ENCODE data around the gene WIPF1. TPM values are rescaled to one million over a fixed set of nuclear protein-coding genes. Genes with fewer than 3 reads are reported as not detected.

Gene WIPF1
- total and polyA plus RNA-seq, 7 donors = 9.0 to 51.0 (median 37.8) TPM

DNA sequence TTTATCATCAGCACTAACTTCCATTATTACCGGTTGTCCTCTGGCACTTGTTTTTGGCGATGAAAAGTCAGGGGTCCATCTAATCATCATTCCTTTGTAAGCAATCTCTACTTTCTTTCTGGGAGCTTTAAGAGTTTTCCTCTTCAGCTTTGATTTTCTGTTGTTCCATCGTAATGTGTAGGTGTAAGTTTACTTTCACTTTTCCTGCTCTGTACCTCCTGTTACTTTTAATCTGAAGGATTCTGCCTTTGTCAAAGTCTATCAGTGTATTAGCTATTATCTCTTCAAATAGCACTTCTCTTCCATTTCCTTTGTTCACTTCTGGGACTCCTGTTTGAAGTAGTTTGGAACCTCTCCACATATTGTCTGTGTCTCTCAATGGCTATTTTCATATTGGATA, 85.3 kb downstream of the WIPF1 start:
- intact Hi-C loops (cut with DNase I) = no loop called here
- H3K4me1 ChIP-seq = no peaks in the 10 kb centered on the region
- DNase-seq = no peak
- no peak overlapping the region for H3K4me3 ChIP-seq
- 77 to 84% methylated on average over 3 of the region's 3 CpGs for WGBS, 2 donors
- no peaks in the 10 kb centered on the region for H3K27me3 ChIP-seq
- H3K36me3 ChIP-seq = no peaks in the 10 kb centered on the region
- no peaks in the 10 kb centered on the region for H3K9me3 ChIP-seq
- TF ChIP-seq CTCF (IDR thresholded peaks at IDR 0.05) (no peak), POLR2AphosphoS5 (IDR thresholded peaks at IDR 0.05) (no peak), EP300 (IDR thresholded peaks at IDR 0.05) (no peak)
- H3K27ac ChIP-seq = no peak overlapping the region

DNA sequence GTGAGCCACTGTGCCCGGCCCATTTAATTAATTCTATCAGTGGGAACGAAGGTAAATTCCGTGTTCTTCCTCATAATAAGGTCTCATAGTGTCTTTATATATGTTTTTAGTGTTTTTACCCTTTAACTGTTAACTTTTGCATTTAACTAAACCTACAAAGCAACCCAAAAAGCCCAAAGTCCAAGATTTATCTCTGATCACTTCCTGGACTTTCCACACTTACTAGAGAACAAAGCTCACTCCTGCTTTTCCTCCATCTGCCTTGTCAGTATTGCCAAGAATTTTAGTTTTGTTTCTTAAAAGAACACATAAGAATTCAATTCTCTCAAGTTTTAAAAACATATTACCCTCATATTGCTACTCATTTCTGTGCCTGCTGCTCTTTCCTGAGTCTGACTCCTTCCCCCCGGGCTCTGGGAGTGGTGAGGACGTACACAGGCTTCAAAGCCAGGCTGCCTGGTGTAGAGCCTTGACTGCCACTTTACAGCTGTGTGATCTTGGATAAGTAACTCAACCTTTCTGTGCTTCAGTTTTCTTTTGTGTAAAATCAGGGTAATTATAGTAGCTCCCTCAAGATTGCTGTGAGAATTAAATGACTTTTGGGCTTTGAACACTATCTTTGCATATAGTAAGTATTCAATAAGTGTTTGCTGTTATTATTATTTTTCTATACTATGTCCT, 85.9 kb downstream of the WIPF1 start:
- H3K9me3 ChIP-seq = no peaks in the 10 kb centered on the region
- no peak for TF ChIP-seq POLR2A (IDR thresholded peaks at IDR 0.05)
- no peak for TF ChIP-seq POLR2AphosphoS5 (IDR thresholded peaks at IDR 0.05)
- TF ChIP-seq CTCF (IDR thresholded peaks at IDR 0.05) = no peak
- no peak for TF ChIP-seq EP300 (IDR thresholded peaks at IDR 0.05)

DNA sequence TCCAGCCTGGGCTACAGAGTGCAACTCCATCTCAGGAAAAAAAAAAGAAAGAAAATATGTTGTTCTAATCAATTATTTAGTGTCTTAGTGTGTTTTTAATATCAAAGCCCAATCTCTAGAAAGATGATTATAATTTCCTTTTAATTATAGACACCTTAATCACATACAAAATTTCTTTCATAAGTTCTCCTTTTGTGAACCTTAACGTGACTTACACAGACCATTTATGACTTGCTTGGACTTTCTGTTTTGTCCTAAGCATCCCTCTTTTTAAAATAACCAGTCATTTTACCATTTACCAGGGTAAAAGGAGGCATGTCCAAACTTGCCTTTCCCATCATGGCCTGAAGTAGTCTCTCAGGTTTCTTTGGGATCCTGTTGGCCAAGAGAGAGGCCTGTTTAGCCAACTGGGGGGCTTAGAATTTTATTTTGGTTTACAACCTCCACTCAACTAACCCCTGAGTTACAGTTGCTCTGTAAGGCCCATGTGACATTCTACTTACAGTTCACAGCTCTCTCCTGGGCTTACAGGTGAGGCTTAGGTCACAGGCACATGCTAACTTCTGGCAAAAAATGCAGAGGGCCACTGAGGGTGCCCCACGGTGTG, 86.9 kb downstream of the WIPF1 start:
- no peak overlapping the region for H3K27ac ChIP-seq
- H3K9me3 ChIP-seq = no peaks in the 10 kb centered on the region
- H3K4me3 ChIP-seq = no peak overlapping the region
- H3K36me3 ChIP-seq = no peaks in the 10 kb centered on the region
- intact Hi-C loops (cut with DNase I) = no loop called here
- 41 to 46% methylated on average over 2 of the region's 2 CpGs for WGBS, 2 donors
- H3K27me3 ChIP-seq = no peaks in the 10 kb centered on the region
- no peak for TF ChIP-seq POLR2AphosphoS5 (IDR thresholded peaks at IDR 0.05)
- no peak for TF ChIP-seq POLR2A (IDR thresholded peaks at IDR 0.05)
- no peak for TF ChIP-seq CTCF (IDR thresholded peaks at IDR 0.05)
- TF ChIP-seq EP300 (IDR thresholded peaks at IDR 0.05) = no peak
- DNase-seq = no peak
- H3K4me1 ChIP-seq = no peaks in the 10 kb centered on the region

More for the DNA sequence above, 85.9 kb downstream of the WIPF1 start:
- Histone ChIP-seq H3K27ac (no peak overlapping the region), H3K27me3 (no peaks in the 10 kb centered on the region), H3K4me1 (no peaks in the 10 kb centered on the region), H3K4me3 (no peak overlapping the region), H3K36me3 (no peaks in the 10 kb centered on the region)
- intact Hi-C loops (cut with DNase I) = no loop called here
- no peak for DNase-seq
- WGBS, 2 donors = 53 to 56% methylated on average over 5 of the region's 5 CpGs

Small RNA genes lying within 50 kb of the gene (small RNA-seq; reads per million reads assigned to genes)
- 0 reads per million in 3 donors for gene RNU6-5P

Other genes starting within 250 kb of the WIPF1 start
- 10 to 100 TPM; 13.7 to 25.0 (median 15.4) TPM for gene SCRN3, start 202.1 kb downstream of the WIPF1 start, total RNA-seq
- 10 to 100 TPM in 2 of 3 donors, 1 to 10 TPM in 1; 9.6 to 31.0 (median 15.3) TPM for gene SCRN3, start 202.1 kb downstream of the WIPF1 start, polyA plus RNA-seq
- 10 to 100 TPM; 19.1 to 28.9 (median 22.7) TPM for gene GPR155, start 110.8 kb downstream of the WIPF1 start, total RNA-seq
- 1 to 10 TPM in 1 of 3 donors, under 1 TPM in 2; under 0.01 to 4.1 (median 0.69) TPM for gene GPR155, start 110.8 kb downstream of the WIPF1 start, polyA plus RNA-seq
- gene CHRNA1, start 166.7 kb upstream of the WIPF1 start, total RNA-seq = not detected
- 1 to 10 TPM in 2 of 3 donors, under 1 TPM in 1; 0.32 to 2.1 (median 1.2) TPM for gene CHRNA1, start 166.7 kb upstream of the WIPF1 start, polyA plus RNA-seq